ENCODE data around the gene BCAS1. TPM values are rescaled to one million over a fixed set of nuclear protein-coding genes. Genes with fewer than 3 reads are reported as not detected.
"Not testable (repeated sequence)": the region's sequence is repeated elsewhere in the genome, so short reads cannot be mapped to it uniquely, and the experiment has no call there.

The BCAS1 gene
- total RNA-seq, 1 donor from 2014 or later: not detected

- DNase-seq (ENCODE audit: low read depth in 2 of 2): no peak
Measured at GRCh38 chr20:53945478-53945877, 124.9 kb downstream of the BCAS1 start.

GRCh38 chr20:53944796-53945195 is 125.6 kb downstream of the BCAS1 start:
- DNase-seq (ENCODE audit: low read depth in 2 of 2): no peak

- DNase-seq (ENCODE audit: low read depth in 2 of 2): peak; percentile 50 to 53
Measured at GRCh38 chr20:53943522-53944291, 126.7 kb downstream of the BCAS1 start.

GRCh38 chr20:53942973-53943372 is 127.4 kb downstream of the BCAS1 start:
- no peak for DNase-seq (ENCODE audit: low read depth in 2 of 2)

- DNase-seq (ENCODE audit: low read depth in 2 of 2): no peak
Measured at GRCh38 chr20:53942472-53942816, 128.0 kb downstream of the BCAS1 start.

- no peak for DNase-seq (ENCODE audit: low read depth in 2 of 2)
Measured at GRCh38 chr20:53941680-53942471, 128.5 kb downstream of the BCAS1 start.

GRCh38 chr20:53940907-53941545 is 129.4 kb downstream of the BCAS1 start:
- peak; percentile 60 to 92 for DNase-seq (ENCODE audit: low read depth in 2 of 2)

GRCh38 chr20:53940360-53940702 is 130.1 kb downstream of the BCAS1 start:
- no peak for DNase-seq (ENCODE audit: low read depth in 2 of 2)

GRCh38 chr20:53939572-53940359 is 130.6 kb downstream of the BCAS1 start:
- peak; percentile 93 to 95 for DNase-seq (ENCODE audit: low read depth in 2 of 2)

- no peak for DNase-seq (ENCODE audit: low read depth in 2 of 2)
Measured at GRCh38 chr20:53939190-53939571, 131.2 kb downstream of the BCAS1 start.

GRCh38 chr20:53938739-53939138 is 131.7 kb downstream of the BCAS1 start:
- no peak for DNase-seq (ENCODE audit: low read depth in 2 of 2)

GRCh38 chr20:53937929-53938367 is 132.4 kb downstream of the BCAS1 start:
- no peak for DNase-seq (ENCODE audit: low read depth in 2 of 2)

GRCh38 chr20:53937339-53937741 is 133.1 kb downstream of the BCAS1 start:
- no peak for DNase-seq (ENCODE audit: low read depth in 2 of 2)

- DNase-seq (ENCODE audit: low read depth in 2 of 2): no peak
Measured at GRCh38 chr20:53935344-53936084, 134.9 kb downstream of the BCAS1 start.

- DNase-seq (ENCODE audit: low read depth in 2 of 2): peak in 1 of 2 donors; percentile 87
Measured at GRCh38 chr20:53934421-53935343, 135.7 kb downstream of the BCAS1 start.

GRCh38 chr20:53933232-53933846 is 137.1 kb downstream of the BCAS1 start:
- DNase-seq (ENCODE audit: low read depth in 2 of 2): no peak

- DNase-seq (ENCODE audit: low read depth in 2 of 2): not testable (repeated sequence)
Measured at GRCh38 chr20:53932655-53933192, 137.7 kb downstream of the BCAS1 start.

GRCh38 chr20:53931597-53931996 is 138.8 kb downstream of the BCAS1 start:
- DNase-seq (ENCODE audit: low read depth in 2 of 2): no peak
